ENCODE measurements around the gene RTP1. TPM values are rescaled to one million over a fixed set of nuclear protein-coding genes. Genes with fewer than 3 reads are reported as not detected.
"Not testable (repeated sequence)": the region's sequence is repeated elsewhere in the genome, so short reads cannot be mapped to it uniquely, and the experiment has no call there.

Gene RTP1
- total RNA-seq, 4 donors from 2014 or later, result not detected

- no peaks in the 10 kb centered on the region for H3K9me3 ChIP-seq
Measured at GRCh38 chr3:187230011-187230410, 32.7 kb downstream of the RTP1 start.

GRCh38 chr3:187236962-187237361 lies 39.7 kb downstream of the RTP1 start:
- Histone ChIP-seq H3K36me3 (no peaks in the 10 kb centered on the region), H3K4me1 (no peaks in the 10 kb centered on the region), H3K27me3 (no peaks in the 10 kb centered on the region), H3K4me3 (no peak overlapping the region), H3K27ac (no peak overlapping the region), H3K9me3 (no peaks in the 10 kb centered on the region)
- TF ChIP-seq CTCF (IDR thresholded peaks at IDR 0.05) (no peak), POLR2A (IDR thresholded peaks at IDR 0.05) (no peak)
- DNase-seq, result no peak

More at GRCh38 chr3:187230011-187230410, 32.7 kb downstream of the RTP1 start:
- Histone ChIP-seq H3K4me1 (no peaks in the 10 kb centered on the region), H3K27me3 (no peaks in the 10 kb centered on the region), H3K4me3 (no peak overlapping the region), H3K36me3 (no peaks in the 10 kb centered on the region), H3K27ac (no peak overlapping the region)
- no peak for DNase-seq
- TF ChIP-seq CTCF (IDR thresholded peaks at IDR 0.05), result no peak
- no peak for TF ChIP-seq POLR2A (IDR thresholded peaks at IDR 0.05)

GRCh38 chr3:187237741-187238140 lies 40.5 kb downstream of the RTP1 start:
- no peak overlapping the region for H3K27ac ChIP-seq
- H3K36me3 ChIP-seq, result no peaks in the 10 kb centered on the region
- no peaks in the 10 kb centered on the region for H3K9me3 ChIP-seq
- H3K4me1 ChIP-seq, result no peaks in the 10 kb centered on the region
- no peak overlapping the region for H3K4me3 ChIP-seq
- H3K27me3 ChIP-seq, result no peaks in the 10 kb centered on the region
- TF ChIP-seq CTCF (IDR thresholded peaks at IDR 0.05) (no peak), POLR2A (IDR thresholded peaks at IDR 0.05) (no peak)
- no peak for DNase-seq

GRCh38 chr3:187238239-187238638 lies 41.0 kb downstream of the RTP1 start:
- no peaks in the 10 kb centered on the region for H3K27me3 ChIP-seq
- H3K4me3 ChIP-seq, result no peak overlapping the region
- H3K4me1 ChIP-seq, result no peaks in the 10 kb centered on the region
- no peaks in the 10 kb centered on the region for H3K36me3 ChIP-seq
- no peaks in the 10 kb centered on the region for H3K9me3 ChIP-seq
- no peak for TF ChIP-seq POLR2A (IDR thresholded peaks at IDR 0.05)
- no peak for TF ChIP-seq CTCF (IDR thresholded peaks at IDR 0.05)
- DNase-seq, result no peak
- H3K27ac ChIP-seq, result no peak overlapping the region

- not testable (repeated sequence) for H3K9me3 ChIP-seq, H3K4me1 ChIP-seq, H3K4me3 ChIP-seq, H3K27ac ChIP-seq, DNase-seq, H3K36me3 ChIP-seq, H3K27me3 ChIP-seq
Measured at GRCh38 chr3:187238835-187239234, 41.5 kb downstream of the RTP1 start.

GRCh38 chr3:187242435-187242834 lies 45.1 kb downstream of the RTP1 start:
- TF ChIP-seq POLR2A (IDR thresholded peaks at IDR 0.05) (no peak), CTCF (IDR thresholded peaks at IDR 0.05) (no peak)
- no peaks in the 10 kb centered on the region for H3K9me3 ChIP-seq
- no peaks in the 10 kb centered on the region for H3K4me1 ChIP-seq
- no peak overlapping the region for H3K4me3 ChIP-seq
- H3K27ac ChIP-seq, result no peak overlapping the region
- DNase-seq, result no peak
- no peaks in the 10 kb centered on the region for H3K27me3 ChIP-seq
- no peaks in the 10 kb centered on the region for H3K36me3 ChIP-seq

Data from Peyer's patch (tissue), 4 donors.